Smooth muscle cell (in vitro differentiated cells): Measurements from ENCODE around the gene ZNF773. TPM values are rescaled to one million over a fixed set of nuclear protein-coding genes. Genes with fewer than 3 reads are reported as not detected.
"Not testable (repeated sequence)": the region's sequence is repeated elsewhere in the genome, so short reads cannot be mapped to it uniquely, and the experiment has no call there.

ENCODE experiments used
- DNase-seq: peaks from one replicate; lab custom pipeline; 2025; ENCODE audit not compliant: unreplicated experiment; lab: John Stamatoyannopoulos, UW
- H2AFZ ChIP-seq: fragments of 200-600 bp; sonication (generic); 2 replicates; pipeline ENCODE4 v1.6.0; 2016; ENCODE audit warnings: antibody characterized with exemption, low read depth, mild to moderate bottlenecking
- H3F3A ChIP-seq: fragments of 200-600 bp; sonication (generic); 2 replicates; pipeline ENCODE4 v1.6.0; 2017; ENCODE audit warnings: antibody characterized with exemption, low read depth
- H3K27ac ChIP-seq: fragments of 200-600 bp; sonication (generic); 2 replicates; pipeline ENCODE4 v1.5.1; 2016; ENCODE audit warnings: low read depth, mild to moderate bottlenecking
- H3K27me3 ChIP-seq: fragments of 200-600 bp; sonication (generic); 2 replicates; pipeline ENCODE4 v1.6.1; 2016; ENCODE audit warnings: low read depth, mild to moderate bottlenecking
- H3K36me3 ChIP-seq: fragments of 200-600 bp; sonication (generic); 2 replicates; pipeline ENCODE4 v1.5.1; 2016; ENCODE audit warnings: low read depth
- H3K4me1 ChIP-seq: fragments of 200-600 bp; sonication (generic); 2 replicates; pipeline ENCODE4 v1.5.1; 2016; ENCODE audit warnings: low read depth
- H3K4me2 ChIP-seq: fragments of 200-600 bp; sonication (generic); 2 replicates; pipeline ENCODE4 v1.6.0; 2016; ENCODE audit warnings: mild to moderate bottlenecking
- H3K4me3 ChIP-seq: fragments of 200-600 bp; sonication (generic); 2 replicates; pipeline ENCODE4 v1.5.1; 2016; ENCODE audit warnings: mild to moderate bottlenecking
- H3K79me2 ChIP-seq: fragments of 200-600 bp; sonication (generic); 2 replicates; pipeline ENCODE4 v1.6.0; 2016; ENCODE audit warnings: low read depth, mild to moderate bottlenecking
- H3K9ac ChIP-seq: fragments of 200-600 bp; sonication (generic); 2 replicates; pipeline ENCODE4 v1.6.0; 2016; ENCODE audit warnings: low read depth
- H3K9me3 ChIP-seq: fragments of 200-600 bp; sonication (generic); replicated peaks from 2 replicates; pipeline ENCODE4 v1.5.1; 2016; ENCODE audit warnings: low read depth
- H4K20me1 ChIP-seq: fragments of 200-600 bp; sonication (generic); 2 replicates; pipeline ENCODE4 v1.6.0; 2016; ENCODE audit warnings: low read depth
- WGBS: methylation state at CpG from one replicate; pipeline ENCODE4 v1.1.7; 2016; ENCODE audit warnings: low lambda C conversion rate; 5-methylcytosine and 5-hydroxymethylcytosine counted together
- polyA plus RNA-seq: library from polyadenylated mRNA; unstranded; fragments of >200 nt; fragmentation: Nextera tagmentation; extraction: Ambion mirVana; gene quantifications from 2 replicates; pipeline ENCODE4 v1.2.1, GENCODE V29; 2016
- total RNA-seq: library from RNA; depleted of rRNA; stranded (reverse); fragments of >200 nt; gene quantifications from 2 replicates; pipeline ENCODE4 v1.2.3, GENCODE V29; 2014
- TF ChIP-seq, protein P1 (sequence below): fragments of 200-600 bp; sonication (generic); IDR thresholded peaks from 2 replicates; pipeline ENCODE4 v1.5.1; 2017; ENCODE audit warnings: borderline replicate concordance, mild to moderate bottlenecking, antibody characterized with exemption; ENCODE audit not compliant: insufficient read depth, poor library complexity, severe bottlenecking

ZNF773 gene
- total and polyA plus RNA-seq, 2 experiments from 2014 or later = 7.3 to 17.2 TPM

DNA sequence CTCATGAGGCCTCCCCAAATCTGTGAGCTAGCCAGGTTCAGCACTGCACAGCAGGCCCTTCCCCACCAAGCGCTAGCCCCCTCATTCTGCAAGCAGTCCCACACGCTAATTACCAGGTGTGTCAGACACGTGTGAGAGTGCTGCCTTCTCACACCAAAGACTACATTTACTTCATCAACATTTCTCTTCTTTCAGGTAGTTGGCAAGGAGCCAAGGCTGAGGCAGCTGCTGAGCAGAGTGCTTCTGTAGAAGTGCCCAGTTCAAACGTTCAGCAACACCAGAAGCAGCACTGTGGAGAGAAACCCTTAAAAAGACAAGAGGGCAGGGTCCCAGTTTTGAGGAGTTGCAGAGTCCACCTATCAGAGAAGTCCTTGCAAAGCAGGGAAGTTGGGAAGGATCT, 6.4 kb downstream of the ZNF773 start:
- TF ChIP-seq, protein P1, sequence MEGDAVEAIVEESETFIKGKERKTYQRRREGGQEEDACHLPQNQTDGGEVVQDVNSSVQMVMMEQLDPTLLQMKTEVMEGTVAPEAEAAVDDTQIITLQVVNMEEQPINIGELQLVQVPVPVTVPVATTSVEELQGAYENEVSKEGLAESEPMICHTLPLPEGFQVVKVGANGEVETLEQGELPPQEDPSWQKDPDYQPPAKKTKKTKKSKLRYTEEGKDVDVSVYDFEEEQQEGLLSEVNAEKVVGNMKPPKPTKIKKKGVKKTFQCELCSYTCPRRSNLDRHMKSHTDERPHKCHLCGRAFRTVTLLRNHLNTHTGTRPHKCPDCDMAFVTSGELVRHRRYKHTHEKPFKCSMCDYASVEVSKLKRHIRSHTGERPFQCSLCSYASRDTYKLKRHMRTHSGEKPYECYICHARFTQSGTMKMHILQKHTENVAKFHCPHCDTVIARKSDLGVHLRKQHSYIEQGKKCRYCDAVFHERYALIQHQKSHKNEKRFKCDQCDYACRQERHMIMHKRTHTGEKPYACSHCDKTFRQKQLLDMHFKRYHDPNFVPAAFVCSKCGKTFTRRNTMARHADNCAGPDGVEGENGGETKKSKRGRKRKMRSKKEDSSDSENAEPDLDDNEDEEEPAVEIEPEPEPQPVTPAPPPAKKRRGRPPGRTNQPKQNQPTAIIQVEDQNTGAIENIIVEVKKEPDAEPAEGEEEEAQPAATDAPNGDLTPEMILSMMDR = no peak
- DNase-seq = no peak
- Histone ChIP-seq H3K4me1 (no peaks in the 10 kb centered on the region), H2AFZ (no peak overlapping the region), H3K27ac (no peak overlapping the region), H3K9me3 (peaks cover 3% of the 10 kb centered on the region), H3K4me3 (no peak overlapping the region), H4K20me1 (no peaks in the 10 kb centered on the region), H3K4me2 (no peak overlapping the region), H3K36me3 (peaks cover 38% of the 10 kb centered on the region), H3K27me3 (no peaks in the 10 kb centered on the region), H3K79me2 (peaks cover 22% of the 10 kb centered on the region), H3F3A (no peaks in the 10 kb centered on the region), H3K9ac (no peak overlapping the region)
- 73% methylated on average over 4 of the region's 4 CpGs for WGBS

DNA sequence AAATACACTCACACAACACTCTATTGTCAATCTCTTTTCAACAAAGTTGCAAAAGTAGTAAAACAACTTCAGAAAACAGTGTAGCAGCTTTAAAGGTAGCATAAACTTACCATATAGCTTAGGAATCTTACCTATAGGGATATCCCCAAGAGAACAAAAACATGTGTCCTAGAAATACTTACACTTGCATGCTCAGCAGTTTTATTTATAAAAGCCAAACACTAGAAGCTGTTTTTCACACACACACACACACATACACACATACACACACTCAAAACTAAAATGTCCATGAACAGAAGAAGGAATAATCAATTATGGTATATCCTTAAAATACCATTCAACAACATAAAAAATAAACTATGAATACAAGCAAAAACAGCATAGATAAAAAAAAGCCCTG, 11.7 kb downstream of the ZNF773 start:
- Histone ChIP-seq H3F3A (no peaks in the 10 kb centered on the region), H3K9ac (no peak overlapping the region), H3K27me3 (no peaks in the 10 kb centered on the region), H3K79me2 (no peaks in the 10 kb centered on the region), H3K4me3 (no peak overlapping the region), H4K20me1 (no peaks in the 10 kb centered on the region), H3K4me2 (no peak overlapping the region), H3K9me3 (peaks cover 24% of the 10 kb centered on the region), H3K4me1 (no peaks in the 10 kb centered on the region), H2AFZ (no peak overlapping the region), H3K36me3 (peaks cover 36% of the 10 kb centered on the region), H3K27ac (no peak overlapping the region)
- TF ChIP-seq, protein P1 = no peak
- DNase-seq = no peak

DNA sequence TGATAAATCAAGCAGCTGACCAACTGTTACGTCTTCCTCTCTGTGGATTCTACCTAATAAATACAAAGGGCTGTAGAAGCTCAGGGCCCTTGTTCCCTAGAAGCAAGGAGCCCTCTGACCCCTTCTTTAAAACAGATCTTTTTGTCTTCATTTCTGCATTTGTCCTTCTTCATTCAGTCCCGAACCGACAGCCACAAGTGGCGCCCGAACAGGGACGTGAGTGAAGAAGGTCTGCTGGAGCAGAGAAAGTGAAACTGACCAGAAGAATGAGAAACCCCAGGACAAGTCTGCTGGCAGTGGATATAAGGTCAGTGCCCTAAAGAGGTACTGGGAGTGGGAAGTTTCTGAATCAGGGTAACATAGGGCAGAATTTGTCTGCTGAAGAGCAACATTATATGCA, 13.1 kb downstream of the ZNF773 start:
- no peaks in the 10 kb centered on the region for H3K4me1 ChIP-seq
- H4K20me1 ChIP-seq = no peaks in the 10 kb centered on the region
- no peak overlapping the region for H3K4me3 ChIP-seq
- H3K9me3 ChIP-seq = peaks cover 24% of the 10 kb centered on the region
- H3F3A ChIP-seq = no peaks in the 10 kb centered on the region
- no peak overlapping the region for H3K27ac ChIP-seq
- no peak for DNase-seq
- TF ChIP-seq, protein P1 = no peak
- H3K36me3 ChIP-seq = peaks cover 27% of the 10 kb centered on the region
- 98% methylated on average over 6 of the region's 6 CpGs for WGBS
- no peak overlapping the region for H2AFZ ChIP-seq
- no peak overlapping the region for H3K9ac ChIP-seq
- H3K4me2 ChIP-seq = no peak overlapping the region
- no peaks in the 10 kb centered on the region for H3K79me2 ChIP-seq
- no peaks in the 10 kb centered on the region for H3K27me3 ChIP-seq

DNA sequence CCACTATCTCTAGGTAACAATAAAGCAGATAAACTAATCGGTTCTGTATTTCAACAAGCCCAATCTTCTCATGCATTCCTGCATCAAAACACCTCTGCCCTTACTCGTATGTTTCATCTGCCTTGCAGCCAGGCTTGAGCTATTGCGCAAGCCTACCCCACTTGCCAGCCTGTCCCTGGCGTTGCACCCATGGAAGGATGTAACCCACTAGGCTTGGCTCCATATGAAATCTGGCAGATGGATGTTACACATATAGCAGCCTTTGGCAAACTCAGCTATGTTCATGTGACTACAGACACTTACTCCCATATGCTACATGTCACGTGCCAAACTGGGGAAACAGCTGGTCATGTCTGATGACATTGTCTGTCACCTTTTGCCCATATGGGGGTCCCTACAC, 15.5 kb downstream of the ZNF773 start:
- Histone ChIP-seq H3K27ac (no peak overlapping the region), H2AFZ (no peak overlapping the region), H3F3A (no peaks in the 10 kb centered on the region), H3K36me3 (peaks cover 13% of the 10 kb centered on the region), H4K20me1 (no peaks in the 10 kb centered on the region), H3K27me3 (no peaks in the 10 kb centered on the region), H3K4me3 (no peak overlapping the region), H3K79me2 (no peaks in the 10 kb centered on the region), H3K4me2 (no peak overlapping the region), H3K9ac (no peak overlapping the region), H3K9me3 (peaks cover 22% of the 10 kb centered on the region), H3K4me1 (no peaks in the 10 kb centered on the region)
- TF ChIP-seq, protein P1 = no peak
- DNase-seq = no peak
- 82% methylated on average over 5 of the region's 5 CpGs for WGBS

DNA sequence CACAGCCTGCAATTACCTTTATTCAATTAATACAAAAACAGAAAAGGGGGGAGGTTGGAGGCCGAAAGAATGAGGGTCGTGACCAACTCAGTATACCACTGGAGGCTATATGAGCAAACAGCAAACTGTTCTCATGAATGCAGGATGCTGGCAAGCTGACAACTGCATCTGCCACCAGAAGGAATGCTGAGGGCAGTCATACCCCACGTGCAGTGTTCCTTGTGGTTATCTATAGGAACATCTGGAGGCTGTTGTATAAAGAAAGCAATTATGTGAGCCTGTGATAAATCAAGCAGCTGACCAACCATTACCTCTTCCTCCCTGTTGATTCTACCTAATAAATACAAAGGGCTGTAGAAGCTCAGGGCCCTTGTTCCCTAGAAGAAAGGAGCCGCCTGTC, 18.3 kb downstream of the ZNF773 start:
- not testable (repeated sequence) for H3K27me3 ChIP-seq, H3K27ac ChIP-seq, H3K4me2 ChIP-seq, H2AFZ ChIP-seq, H4K20me1 ChIP-seq, H3K9ac ChIP-seq, DNase-seq, H3K4me3 ChIP-seq, H3K79me2 ChIP-seq, H3K4me1 ChIP-seq, H3K36me3 ChIP-seq, H3F3A ChIP-seq
- WGBS = 89% methylated on average over 4 of the region's 4 CpGs
- H3K9me3 ChIP-seq = peaks cover 15% of the 10 kb centered on the region
